GM21737 (cell line): ENCODE results near the gene AHCYL2.
"Not testable (repeated sequence)": the region's sequence is repeated elsewhere in the genome, so short reads cannot be mapped to it uniquely, and the experiment has no call there.

ENCODE experiments used
- ATAC-seq: cut with Tn5 transposase; IDR thresholded peaks from one replicate; pipeline ENCODE4 v1.9.1; 2021; ENCODE audit warnings: mild to moderate bottlenecking, moderate library complexity; ENCODE audit not compliant: unreplicated experiment

Gene AHCYL2

GRCh38 chr7:129343099-129343700 is 118.4 kb downstream of the AHCYL2 start:
- ATAC-seq: no peak

DNA sequence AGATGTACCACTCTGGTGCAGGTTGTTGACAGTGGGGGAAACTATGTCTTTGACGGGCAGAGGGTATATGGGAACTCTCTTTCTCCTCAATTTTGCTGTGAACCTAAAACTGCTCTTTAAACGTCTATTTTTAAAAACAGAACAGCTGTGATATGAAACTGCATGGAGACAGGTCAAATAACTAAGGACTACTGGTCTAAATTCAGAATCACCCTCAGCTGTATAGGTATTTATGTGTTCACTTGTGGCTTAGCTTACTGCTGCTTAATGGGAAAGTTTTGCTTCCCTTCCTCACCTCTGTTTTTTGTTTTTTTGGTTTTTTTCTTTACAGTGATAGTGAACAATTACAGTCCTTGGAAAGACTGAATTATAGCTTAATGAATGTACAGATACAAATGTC is 122.5 kb downstream of the AHCYL2 start:
- no peak for ATAC-seq

DNA sequence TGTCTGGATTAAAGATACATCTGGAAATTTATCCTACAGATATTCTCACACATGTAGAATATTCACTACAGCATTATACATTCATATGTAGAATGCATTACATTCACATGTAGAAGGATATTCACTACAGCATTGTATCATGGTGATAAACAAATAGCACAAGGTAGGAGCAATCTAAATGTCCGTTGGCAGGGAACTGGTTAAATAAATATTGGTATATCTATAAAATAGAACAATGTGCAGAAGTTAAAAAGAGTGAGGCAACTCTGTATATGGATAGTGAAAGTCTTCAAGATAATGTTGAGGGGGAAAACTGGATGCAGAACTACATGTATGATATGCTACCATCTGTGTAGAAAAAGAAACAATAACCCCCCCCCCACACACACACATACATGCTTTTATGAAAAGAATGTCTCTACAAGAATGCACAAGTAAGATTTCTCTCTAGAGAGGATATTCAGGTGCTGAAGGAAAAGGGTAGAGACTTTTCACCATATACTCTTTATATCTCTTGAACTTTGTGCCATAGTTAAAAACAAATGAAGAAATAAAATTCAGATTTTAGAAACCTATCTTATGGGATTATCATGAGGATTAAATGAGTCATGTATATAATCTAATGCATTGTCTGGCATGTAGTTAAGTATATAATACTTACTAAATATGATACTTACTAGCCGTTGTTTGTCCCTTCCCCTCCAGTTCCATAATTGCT is 123.4 kb downstream of the AHCYL2 start:
- ATAC-seq: no peak

- no peak for ATAC-seq
Measured at GRCh38 chr7:129351320-129351719, 126.5 kb downstream of the AHCYL2 start.

GRCh38 chr7:129353104-129353503 is 128.3 kb downstream of the AHCYL2 start:
- ATAC-seq: not testable (repeated sequence)

GRCh38 chr7:129354428-129355157 is 129.8 kb downstream of the AHCYL2 start:
- no peak for ATAC-seq

GRCh38 chr7:129356176-129356575 is 131.3 kb downstream of the AHCYL2 start:
- ATAC-seq: no peak

GRCh38 chr7:129359176-129359575 is 134.3 kb downstream of the AHCYL2 start:
- ATAC-seq: no peak

DNA sequence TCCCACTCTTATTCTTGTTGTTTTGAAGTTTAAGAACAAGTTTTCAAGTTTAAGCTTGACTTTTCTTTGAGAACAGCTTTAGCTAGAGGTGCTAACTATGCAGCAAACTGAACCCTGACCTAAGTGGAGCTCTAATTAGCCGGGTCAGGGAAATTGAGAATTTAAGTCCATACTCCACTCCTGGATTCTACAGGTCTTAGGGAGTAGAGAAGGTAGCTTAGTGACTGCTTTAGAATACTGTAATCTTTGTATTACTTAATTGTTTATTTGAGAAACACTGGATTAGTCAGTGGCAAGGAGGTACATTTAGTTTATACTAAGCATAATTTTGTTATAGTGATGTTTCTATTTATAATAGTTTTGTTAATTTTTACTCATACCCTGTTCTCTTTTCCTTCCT is 134.8 kb downstream of the AHCYL2 start:
- no peak for ATAC-seq

GRCh38 chr7:129361771-129362170 is 136.9 kb downstream of the AHCYL2 start:
- ATAC-seq: no peak

- ATAC-seq: no peak
Measured at GRCh38 chr7:129362496-129362895, 137.7 kb downstream of the AHCYL2 start.

GRCh38 chr7:129367349-129367699 is 142.5 kb downstream of the AHCYL2 start:
- ATAC-seq: no peak

GRCh38 chr7:129367700-129368388 is 143.0 kb downstream of the AHCYL2 start:
- peak; percentile 61 for ATAC-seq

GRCh38 chr7:129368389-129368986 is 143.7 kb downstream of the AHCYL2 start:
- peak; percentile 52 for ATAC-seq

GRCh38 chr7:129369447-129369846 is 144.6 kb downstream of the AHCYL2 start:
- not testable (repeated sequence) for ATAC-seq

DNA sequence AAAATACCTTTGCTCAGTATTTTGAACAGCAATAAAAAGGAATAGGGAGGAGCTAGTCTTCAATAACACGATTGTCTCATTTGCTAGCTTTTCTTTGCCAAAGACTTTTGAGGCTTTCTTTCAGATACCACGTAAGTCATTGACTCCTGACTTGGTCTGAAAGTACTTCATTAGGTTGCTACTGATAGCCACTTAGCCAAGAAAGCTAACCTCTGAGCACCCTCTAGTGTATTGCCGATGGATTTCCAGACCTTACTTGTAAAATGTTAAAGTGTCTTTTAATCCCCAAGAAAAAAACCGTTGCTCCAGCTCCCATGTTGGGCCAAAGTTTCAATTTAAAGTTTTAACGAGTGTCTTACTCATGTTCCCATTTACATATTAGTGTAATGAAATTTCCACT is 146.0 kb downstream of the AHCYL2 start:
- no peak for ATAC-seq

- no peak for ATAC-seq
Measured at GRCh38 chr7:129371487-129371886, 146.7 kb downstream of the AHCYL2 start.

DNA sequence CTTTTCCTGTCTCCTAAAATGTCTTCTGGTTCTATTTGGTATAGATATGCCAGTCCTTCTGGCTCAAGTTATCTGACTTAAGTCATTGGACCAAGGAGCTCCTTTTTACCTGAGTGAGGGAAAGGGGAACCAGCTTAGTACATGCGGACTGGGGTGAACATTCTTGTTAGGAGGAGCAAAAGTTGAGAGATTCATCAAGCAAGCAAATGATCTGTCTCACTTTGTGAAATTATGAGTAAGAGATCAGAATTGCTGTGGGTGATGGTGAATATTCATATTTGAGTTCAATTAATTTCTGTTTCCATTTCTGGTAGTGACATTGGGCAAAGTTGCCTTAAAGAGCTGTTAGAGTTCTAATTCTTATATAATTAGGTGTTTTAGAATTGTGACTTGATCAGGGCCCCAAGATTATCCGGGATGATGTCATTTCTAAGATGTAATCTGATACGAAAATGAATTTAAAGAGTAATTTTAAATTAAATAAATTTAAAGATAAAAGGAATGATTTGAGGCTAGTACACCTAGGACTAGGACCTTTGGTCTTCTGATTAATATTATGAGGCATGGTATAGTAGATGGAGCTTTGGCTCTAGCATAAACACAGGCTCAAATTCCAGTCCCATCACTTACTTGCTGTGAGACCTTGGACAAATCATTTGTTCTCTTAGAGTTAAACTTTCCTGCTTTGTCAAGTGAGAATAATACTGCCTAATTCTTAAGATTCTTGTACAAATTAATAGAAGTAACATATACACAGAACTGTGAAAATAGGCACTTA is 149.0 kb downstream of the AHCYL2 start:
- no peak for ATAC-seq

DNA sequence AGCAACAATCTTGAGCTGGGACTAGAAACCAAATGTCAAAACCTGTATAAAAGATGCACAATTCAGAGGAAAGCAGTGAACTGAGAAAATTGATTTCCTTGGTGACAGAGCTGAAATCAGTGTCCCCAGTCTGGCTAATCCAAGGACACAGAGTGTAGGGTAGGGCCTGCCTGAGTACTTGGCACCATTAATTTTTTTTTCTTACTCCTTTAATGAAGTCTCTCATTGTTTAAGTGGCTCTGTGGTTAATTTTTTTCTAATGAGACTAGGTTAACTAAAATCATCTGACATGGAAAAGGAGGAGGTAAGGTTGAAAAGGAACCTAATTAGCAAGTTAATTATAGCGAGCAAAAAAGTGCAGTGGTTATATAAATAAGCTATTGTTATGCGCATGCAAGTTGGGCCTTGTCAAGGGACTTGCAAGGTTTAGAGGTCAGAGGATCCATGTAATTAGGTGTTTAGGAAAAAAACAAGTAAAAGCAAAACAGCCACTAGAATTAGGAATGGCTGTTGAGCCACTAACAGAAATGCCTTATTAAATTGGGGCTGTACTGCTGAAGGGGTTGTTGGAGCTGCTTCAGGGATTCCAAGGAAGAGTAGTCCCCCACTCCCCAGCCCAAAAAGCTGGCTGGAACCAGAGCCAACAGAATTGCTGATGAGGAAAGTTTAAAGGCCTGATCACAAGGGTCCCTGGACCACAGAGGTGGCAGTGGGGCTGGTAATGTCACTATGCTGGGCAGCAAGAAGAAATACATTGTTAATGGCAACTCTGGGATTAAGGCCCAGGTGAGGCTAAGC is 150.5 kb downstream of the AHCYL2 start:
- ATAC-seq: no peak
